Gastroesophageal sphincter (tissue), 3 donors: ENCODE data around the gene RAB22A.

Source experiments
- POLR2A ChIP-seq, 2 donors: fragments of 450-650 bp; IDR thresholded peaks; one replicate each; pipeline ENCODE4 v1.6.1; 2017; ENCODE audit warnings: antibody characterized with exemption in 2 of 2, mild to moderate bottlenecking in 2 of 2, moderate library complexity in 1 of 2
- POLR2AphosphoS5 ChIP-seq: sonication (generic); formaldehyde crosslinking; IDR thresholded peaks from one replicate; pipeline ENCODE4 v1.6.1; 2017; ENCODE audit warnings: antibody characterized with exemption
- TF ChIP-seq, protein P1 (sequence below), 4 experiments: fragments of 200-600 bp in 2 of 4; fragments of 450-650 bp in 2 of 4; sonication (generic) in 1 of 4; IDR thresholded peaks; one replicate each; pipeline ENCODE4 v1.5.1; 2017 to 2019; ENCODE audit warnings: antibody characterized with exemption in 4 of 4, mild to moderate bottlenecking in 2 of 4, moderate library complexity in 2 of 4

DNA sequence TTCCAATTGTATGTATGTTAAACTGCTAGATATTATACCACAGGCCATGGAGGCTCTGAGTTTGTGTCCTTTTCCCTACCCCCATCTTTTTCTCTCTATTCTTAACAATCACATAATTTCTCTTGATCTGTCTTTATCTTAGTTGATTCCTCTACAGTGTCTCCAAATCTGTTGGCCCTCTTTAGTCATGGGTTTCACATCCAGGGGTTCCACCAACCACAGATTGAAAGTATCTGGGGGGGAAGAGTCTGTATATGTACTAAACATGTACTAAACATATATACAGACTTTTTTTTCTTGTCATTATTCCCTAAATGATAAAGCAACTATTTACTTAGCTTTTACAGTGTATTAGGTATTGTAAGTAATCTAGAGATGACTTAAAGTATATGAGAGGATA, 20.2 kb downstream of the RAB22A start:
- TF ChIP-seq, protein P1, sequence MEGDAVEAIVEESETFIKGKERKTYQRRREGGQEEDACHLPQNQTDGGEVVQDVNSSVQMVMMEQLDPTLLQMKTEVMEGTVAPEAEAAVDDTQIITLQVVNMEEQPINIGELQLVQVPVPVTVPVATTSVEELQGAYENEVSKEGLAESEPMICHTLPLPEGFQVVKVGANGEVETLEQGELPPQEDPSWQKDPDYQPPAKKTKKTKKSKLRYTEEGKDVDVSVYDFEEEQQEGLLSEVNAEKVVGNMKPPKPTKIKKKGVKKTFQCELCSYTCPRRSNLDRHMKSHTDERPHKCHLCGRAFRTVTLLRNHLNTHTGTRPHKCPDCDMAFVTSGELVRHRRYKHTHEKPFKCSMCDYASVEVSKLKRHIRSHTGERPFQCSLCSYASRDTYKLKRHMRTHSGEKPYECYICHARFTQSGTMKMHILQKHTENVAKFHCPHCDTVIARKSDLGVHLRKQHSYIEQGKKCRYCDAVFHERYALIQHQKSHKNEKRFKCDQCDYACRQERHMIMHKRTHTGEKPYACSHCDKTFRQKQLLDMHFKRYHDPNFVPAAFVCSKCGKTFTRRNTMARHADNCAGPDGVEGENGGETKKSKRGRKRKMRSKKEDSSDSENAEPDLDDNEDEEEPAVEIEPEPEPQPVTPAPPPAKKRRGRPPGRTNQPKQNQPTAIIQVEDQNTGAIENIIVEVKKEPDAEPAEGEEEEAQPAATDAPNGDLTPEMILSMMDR (IDR thresholded peaks at IDR 0.05) = no peak
- TF ChIP-seq POLR2A (IDR thresholded peaks at IDR 0.05) = no peak
- TF ChIP-seq POLR2AphosphoS5 = no peak
